GM18907 (cell line): ENCODE measurements around the gene BTBD16.

Experiments used
- ATAC-seq: cut with Tn5 transposase; IDR thresholded peaks from one replicate; pipeline ENCODE4 v1.9.1; 2021; ENCODE audit warnings: mild to moderate bottlenecking, moderate library complexity; ENCODE audit not compliant: unreplicated experiment

The BTBD16 gene

DNA sequence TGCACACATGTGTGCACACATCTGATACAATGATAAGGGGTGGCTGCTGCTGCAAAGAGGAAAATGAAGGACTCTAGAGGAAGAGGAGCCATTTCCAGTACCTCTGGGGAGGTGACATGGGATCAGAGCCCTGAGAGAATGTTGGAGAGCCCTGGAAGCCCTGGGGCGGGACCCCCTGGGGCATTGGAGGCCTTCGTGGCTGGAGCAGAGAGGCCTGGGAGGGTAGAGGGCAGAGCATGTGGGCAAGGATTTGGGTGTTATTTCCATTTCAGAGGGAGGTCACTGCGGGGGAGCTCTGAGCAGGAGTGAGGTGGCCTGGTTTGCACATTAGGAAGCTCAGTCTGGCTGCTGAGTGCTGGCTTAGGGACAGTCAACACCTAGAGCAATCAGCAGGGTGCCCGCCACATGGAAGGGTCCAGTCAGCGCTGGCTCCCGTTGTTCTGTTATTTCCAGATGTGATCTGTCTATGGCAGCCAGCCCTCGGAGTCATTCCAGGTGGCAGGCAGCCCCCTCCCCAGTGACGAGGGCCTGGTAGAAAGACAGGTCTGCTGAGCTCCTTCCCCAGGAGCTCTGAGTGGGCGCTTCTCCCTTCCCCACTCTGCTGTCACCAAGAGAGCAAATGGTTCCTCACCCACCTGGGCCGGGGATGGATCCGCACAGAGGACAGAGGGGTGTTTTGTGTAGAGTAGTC is 24.1 kb upstream of the BTBD16 start:
- no peak for ATAC-seq

DNA sequence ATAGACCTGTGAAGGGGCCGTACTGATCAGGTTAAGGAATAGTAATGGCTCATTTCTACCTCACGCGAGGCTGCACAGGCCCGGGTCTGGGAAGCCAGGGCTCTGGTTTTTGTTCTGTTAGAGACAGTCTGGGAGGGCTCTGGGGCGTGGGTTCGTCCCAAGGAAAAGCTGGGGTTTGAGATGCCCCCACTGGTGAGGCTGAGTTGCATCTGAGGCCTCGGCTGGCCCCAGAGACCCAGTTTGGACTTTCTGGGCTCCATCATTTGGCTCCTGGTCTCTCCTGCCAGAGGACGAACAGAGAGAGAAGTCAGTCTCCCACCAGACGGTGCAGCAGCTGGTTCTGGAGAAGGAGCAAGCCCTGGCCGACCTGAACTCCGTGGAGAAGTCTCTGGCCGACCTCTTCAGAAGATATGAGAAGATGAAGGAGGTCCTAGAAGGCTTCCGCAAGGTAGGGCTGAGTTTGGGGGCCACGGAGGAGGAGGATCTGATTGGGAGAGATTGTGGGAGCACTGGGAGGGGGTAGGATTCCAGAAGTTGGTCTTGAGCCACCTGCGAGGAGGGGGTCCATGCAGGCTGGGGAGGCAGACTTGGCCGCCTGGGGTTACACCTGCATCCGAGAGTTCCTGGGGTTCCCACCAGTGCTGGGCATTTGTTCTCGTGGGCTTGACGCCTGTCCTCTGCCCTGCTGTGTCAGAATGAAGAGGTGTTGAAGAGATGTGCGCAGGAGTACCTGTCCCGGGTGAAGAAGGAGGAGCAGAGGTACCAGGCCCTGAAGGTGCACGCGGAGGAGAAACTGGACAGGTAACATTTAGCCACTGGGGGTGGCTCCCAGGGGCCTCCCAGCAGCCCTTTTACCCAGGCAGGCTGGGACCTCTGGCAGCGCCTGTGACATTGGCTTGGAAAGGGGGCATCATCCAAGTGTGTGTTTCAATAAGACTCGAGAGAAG is 22.5 kb upstream of the BTBD16 start:
- ATAC-seq, result no peak

DNA sequence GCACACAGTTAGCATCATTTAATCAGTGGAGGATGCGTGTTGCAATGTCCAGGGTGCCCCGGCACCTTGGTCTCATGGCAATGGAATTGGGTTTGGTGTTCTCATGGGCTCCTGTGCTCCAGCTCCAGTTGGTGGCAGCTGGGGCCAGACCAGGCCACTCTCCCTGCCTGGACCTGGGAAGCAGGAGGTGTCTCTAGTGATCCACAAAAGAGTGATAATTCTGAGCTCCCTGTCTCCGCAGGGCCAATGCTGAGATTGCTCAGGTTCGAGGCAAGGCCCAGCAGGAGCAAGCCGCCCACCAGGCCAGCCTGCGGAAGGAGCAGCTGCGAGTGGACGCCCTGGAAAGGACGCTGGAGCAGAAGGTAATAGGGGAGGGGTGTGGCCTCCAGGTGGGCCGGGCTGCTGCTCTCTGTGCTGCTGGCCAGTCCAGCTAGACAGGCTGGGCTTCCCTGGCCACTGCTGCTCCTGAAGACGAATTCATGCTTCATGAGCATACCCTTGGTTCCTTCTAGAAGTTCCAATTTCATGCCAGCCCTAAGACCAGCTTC is 21.7 kb upstream of the BTBD16 start:
- no peak for ATAC-seq

DNA sequence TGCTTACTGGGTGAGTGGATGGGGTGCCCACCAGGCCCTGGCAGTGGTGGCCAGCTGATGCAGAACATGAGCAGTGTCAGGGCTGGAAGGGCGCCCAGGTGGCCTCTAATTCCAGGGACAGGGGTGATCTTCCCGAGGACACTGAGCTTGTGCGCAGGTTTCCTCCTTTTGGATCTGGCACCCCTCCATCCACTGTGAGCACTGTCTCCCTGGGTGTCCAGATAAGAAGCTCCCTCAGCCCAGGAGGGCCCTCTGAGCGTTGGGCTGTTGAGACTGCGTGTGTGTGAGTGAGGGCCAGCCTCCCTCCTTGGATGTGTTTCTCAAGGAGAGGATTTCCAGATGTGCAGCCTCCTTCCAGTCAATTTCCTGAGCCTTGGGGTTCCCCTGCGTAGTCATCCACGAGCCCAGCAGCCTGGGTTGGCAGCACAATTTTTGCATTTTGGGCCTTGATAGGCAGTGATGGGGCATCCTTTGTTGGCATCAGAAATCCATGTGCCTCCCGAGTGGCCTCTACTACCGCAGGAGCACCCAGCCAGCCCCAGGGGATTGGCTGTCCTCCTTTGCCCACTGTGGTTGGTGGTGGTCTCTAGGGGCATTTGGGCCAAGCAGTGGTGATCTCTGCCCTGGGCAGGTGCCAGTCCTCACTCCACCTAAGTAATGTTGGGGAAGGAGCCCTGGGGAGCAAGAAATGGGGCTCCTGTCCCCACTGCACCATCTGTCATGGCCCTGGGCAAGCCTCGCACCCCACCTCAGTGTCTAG is 20.9 kb upstream of the BTBD16 start:
- no peak for ATAC-seq

DNA sequence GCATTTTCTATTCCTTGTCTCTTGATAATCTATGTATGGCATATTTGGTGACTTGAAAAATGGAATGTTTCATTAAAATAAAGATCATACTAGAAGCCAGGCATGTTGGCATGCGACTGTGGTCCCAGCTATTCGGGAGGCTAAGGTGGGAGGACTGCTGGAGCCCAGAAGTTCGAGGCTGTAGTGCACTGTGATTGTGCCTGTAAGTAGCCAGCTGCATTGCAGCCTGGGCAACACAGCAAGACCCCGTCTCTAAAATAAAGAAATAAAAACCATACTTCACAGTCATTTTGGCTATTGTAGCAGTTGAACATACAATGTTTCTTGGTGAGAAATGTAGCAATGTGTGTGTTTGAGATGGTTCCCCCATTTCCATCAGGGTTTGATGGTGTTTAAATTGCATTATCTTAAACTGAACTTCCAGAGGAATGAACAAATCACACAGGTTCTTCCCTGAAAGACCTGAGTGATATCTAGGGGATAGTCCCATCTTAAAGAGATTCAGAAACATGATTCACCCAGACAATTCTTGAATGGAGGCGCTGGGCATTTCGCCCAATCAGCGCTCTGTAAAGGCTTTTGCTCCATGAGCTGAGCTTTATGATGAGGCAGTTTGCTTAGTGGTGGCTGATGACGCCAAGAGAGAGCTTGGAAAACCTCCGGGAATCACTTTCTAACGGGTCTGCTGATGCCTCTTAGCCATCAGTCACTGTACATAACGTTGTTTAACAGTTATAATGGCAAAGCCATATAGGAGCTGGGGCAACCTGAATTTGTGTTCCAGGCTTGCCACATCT is 19.4 kb upstream of the BTBD16 start:
- no peak for ATAC-seq

DNA sequence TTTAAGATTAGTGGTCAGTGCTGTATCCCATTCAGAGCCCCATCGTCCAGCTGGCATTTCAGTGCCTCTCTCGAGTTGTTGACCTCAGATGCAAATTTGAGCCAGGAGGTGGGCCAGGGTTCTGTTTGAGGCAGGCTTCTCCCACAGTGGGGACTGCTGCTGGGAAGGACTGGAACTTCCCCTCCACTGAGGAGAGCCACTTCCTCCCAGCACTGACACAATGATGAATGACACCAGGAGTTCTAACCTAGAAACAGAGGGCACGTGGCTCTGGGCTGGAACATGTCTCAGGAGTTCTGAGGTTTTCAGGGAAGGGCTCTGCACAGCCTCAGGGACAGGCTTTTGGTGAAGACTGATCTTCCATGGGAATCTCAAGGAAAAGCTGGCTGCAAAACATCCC is 18.3 kb upstream of the BTBD16 start:
- no peak for ATAC-seq

DNA sequence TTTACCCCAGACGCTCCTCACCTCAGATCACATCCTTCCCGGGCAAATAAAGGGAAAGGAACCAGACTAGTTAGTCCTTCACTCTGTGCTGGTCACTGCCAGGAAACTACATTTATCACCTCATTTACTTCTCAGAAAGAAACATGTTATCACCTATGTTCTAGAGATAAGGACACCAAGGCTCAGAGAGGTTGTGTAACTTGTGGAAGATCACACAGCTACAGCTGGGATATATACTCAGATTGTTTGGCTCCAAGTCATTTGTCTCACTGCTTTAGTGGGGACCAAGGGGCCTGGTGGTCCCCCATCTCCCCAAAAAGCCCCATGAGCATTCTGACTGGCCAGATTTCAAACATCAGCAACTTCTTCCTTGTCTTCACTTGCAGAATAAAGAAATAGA is 17.5 kb upstream of the BTBD16 start:
- no peak for ATAC-seq

DNA sequence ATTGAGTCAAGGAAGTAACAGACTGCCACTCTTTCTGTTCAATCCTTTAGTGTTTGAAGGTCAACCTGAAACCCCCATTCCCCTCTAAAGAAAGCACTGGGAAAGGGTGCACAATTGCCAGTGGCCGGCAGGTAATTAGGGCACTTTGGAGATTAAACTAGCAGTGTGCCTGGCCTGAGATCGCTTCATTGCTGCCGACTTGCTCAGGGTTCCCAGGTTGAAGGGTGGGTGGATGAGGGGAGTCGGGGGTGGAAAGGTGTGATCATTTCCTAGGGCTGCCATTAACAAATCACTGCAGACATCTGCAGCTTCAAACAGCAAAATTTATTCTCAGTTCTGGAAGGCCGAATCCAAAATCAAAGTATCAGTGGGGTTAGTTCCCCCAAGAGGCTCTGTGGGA is 16.3 kb upstream of the BTBD16 start:
- no peak for ATAC-seq

DNA sequence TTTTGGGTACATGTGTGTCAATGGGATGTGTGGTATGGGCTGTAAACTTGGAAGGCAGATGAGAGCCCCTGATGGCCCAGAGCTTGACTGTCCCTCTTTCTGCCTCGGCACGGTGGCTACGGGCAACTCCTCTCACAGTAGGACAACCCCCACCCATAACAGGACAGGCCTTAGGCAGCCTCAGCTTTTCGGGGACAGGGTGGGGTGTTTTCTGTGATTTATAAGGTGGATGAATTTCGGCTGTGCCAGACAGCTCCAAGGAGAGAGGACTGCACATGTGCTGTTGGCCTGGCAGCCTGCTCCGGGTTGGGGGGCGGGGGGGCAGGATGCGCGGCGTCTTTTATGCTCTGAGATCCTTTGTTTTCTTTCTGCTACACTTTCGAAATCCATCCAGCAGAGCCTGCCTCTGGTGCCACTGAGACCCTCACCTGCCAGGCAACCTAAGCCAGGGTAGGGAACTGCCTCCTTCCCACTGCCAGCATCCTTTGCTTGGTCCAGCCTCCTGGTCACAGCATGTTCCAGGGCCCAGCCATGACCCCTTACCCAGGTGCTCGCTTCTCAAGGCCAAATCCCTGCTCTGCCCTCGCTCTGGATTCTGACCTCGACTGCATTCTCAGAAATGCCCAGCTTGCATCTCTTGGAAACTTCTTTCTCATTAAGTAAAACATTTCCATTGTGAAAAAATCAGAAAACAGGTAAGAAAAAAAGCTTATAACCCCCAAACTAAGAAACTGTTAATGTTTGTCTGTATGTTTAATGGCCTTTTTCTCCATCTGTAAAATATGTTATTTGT is 15.4 kb upstream of the BTBD16 start:
- ATAC-seq, result no peak

DNA sequence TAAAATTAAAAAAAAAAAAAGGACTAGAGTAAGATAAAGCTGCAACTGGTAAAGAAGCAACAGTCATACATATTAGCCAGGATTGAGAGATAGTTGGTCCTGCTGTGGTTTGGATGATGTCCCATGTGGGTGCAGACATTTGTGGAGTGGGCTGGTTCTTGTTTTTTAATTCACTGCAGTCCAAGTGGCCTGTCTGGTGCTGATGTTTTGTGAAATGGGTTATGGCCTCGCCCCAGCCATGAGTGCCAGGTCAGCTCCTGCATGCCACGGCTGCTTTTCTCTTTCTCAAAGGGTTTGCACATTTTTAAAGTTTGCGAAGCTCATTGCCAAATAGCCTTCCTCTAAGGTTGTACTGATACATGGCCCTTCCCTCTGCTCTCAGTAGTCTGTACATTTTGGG is 14.1 kb upstream of the BTBD16 start:
- no peak for ATAC-seq

DNA sequence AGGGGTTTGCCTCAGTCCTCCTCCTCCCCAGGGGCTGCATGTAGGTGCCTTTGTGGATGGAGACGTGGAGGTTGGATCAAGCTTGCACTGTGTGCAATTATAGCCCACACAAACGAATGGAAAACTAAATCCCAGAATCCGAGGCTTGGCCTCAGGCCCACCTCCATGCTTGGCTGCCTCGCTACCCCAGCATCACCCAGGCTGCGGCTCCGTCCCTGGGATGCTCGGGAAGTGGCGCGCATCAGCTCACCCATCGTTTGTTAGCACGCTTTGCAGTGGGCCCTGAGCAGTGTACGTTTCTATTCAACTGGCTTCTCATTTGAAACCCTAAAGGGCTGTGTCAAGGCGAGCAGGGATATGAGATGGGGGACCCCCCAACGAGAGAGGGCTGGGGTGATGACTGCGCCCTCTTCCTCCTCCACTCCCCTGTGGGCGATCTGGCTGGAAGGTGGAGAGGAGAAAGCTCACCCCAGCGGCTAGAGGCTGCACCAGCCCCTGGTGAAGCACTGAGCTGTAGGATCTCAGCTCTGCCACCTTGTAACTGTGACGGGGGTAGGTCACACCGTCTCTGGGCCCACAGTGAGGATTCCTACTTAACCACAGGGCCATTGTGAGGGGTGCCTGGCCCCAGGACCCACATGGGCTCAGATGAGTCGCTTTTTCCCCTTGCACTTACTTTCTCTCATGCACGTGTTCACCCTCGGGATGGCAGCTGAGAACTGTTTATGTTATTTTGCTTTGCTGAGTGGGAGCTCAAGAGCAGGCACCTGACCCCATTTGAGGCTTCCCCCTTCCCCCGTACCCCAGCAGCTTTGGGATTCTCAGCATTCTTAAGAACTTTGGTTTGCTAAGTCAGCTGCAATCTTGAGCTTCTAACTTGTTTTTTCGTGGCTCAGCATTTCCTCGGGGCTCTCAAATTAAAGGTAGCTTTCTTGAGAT is 12.7 kb upstream of the BTBD16 start:
- no peak for ATAC-seq

DNA sequence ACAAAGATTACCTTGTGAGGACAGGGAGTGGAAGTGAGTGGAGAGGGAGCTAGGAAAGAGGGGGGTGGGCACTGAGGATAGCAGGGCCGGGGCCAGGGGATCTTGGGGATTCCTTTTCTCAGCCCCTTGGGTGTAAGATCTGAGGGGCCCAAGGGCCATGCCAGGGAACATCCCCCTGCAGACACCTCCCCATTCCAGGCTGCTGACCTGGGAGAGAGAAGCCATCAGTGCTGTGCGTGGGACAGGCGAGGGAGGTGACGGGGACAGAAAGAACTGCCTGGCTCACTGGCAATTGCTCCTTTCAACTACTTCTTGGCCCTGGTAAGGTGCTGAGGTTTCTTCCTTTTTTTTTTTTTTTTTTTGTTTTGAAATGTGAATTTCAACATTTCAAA is 12.0 kb upstream of the BTBD16 start:
- ATAC-seq, result no peak

DNA sequence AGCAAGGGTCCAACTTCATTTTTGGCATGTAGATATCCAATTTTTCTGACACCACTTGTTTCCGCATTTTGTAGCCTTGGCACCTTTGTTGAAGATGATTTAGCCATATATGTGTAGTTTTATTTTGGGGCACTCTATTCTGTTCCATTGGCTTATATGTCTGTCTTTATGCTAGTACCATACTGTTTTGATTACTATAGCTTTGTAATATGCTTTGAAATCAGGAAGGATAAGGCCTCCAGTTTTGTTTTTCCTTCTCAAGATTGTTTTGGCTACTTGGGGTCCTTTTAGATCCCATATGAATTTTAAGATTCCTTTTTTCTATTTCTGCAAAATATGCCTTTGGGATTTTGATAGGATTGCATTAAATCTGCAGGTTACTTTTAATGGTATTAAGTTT is 9.5 kb upstream of the BTBD16 start:
- ATAC-seq, result no peak

DNA sequence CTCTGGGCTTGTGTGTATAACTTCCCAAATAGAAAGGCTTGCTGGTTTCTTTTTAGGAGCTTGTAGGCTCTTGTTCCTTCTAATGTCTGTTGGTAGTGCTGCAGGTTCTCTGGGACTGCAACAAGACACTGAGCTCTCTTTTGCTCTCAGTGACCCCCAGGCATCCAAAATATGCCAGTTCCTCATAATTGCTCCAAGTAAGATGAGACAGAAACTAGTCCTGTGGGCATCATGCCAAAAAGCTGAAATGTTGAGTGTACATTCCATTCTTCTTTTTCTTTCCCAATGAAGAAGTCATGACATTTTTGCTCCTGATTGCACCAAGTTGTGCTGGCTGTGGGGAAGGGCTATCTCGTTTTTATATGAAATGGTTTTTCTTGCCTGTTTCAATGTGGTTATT is 7.1 kb upstream of the BTBD16 start:
- ATAC-seq, result no peak

DNA sequence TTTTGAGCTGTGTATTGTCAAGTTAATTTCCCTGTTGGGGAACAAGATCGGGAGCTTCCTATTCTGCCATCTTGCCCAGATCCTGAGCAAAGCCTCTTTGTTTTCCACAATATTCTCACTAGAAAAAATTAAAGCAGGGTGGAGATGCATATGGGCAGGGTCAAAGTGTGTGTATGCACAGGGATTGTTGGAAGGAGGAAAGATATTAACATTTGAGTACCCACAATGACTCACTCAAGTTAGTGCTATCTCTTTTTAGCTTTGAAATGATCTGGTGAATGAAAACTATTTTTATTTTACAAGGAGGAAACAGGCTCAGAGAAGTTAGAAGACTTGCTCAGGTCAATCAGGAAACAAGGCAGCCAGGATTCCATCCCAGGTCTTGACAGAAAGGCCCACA is 6.7 kb upstream of the BTBD16 start:
- no peak for ATAC-seq

DNA sequence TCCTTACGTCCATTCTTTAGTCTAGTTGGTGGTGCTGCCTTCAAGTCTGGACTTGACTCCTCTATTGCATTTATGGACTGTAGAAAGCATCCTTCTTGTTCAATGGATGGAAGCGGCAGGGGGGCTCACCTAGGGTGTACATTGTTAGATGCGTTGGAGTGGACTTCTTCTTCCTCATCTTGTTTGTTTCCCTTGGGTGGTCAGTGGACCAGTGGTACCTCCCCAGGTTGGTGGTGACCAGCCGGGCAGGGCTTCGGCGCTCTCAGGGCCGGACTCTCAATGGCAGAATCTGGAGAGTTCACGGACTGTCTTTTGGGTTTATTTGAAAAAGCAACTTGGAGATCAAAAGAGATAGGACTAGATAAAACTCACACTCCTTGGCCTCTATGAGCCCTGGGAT is 6.2 kb upstream of the BTBD16 start:
- no peak for ATAC-seq

DNA sequence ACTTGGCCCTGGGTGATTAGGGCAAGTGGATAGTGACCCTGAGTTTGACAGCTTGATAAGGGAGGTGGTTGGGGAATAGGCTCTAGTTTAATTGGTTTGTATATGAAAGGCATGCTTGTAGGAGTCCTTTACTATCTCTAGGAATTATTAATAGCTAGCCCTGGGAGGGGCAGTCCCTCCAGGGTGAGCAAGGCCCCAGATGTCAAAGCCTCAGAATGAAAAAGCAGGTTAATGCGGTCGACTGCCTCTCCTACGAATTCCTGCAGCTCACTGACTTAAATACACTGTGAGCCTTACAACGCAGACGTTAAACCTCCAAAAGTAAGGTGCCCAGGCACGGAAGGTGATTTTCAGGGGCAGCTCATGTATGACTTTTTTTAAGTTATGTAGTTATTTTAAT is 5.2 kb upstream of the BTBD16 start:
- ATAC-seq, result no peak

DNA sequence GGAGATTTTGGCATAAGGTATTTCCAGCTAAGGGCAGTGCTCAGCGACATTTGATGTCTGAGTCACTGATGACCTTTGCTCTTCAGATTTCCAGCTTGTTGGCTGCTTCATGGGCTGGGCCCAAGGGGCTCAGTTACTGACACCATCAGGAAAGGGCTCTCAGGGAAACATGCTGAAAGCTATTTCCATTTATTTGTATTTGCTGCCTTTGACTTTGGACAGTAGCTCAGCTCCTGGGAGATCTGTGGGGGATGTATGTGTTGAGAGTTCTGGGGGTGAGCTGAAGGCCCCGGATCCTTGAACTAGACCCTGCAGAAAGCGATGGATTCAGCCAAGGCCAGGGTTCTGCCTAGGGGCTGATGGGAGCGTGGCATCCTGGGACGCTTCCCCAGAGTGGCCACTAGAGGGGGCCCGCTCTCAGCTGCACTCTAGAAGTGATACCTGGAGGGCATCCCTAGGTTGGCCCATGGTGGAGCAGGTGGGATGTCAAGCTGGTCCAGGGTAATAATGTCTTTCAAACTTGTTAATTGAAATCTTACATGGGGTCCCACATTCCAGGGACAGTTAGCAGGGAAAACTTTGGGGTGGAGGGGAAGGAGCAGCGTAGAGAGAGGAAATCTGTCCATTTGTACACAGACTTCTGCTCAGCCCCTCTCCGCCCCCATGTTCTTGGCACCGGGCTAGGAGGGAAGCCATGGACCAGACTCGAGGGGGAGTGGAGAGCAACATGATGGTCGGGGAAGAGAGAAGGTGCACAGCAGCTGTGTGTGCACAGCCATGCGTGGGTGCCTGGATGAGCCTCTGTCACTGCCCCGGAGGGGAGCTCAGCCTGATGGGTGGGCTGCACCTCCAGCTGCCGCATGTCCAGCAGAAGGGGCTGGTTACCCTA is 3.0 kb upstream of the BTBD16 start:
- ATAC-seq, result no peak
